Gastroesophageal sphincter (tissue), 4 donors: Measurements from ENCODE around the gene ZNF836. TPM values are rescaled to one million over a fixed set of nuclear protein-coding genes. Genes with fewer than 3 reads are reported as not detected.
A peak's percentile ranks its signal among the peaks of the same experiment; 100 is the strongest.

Experiments
- ATAC-seq: fragments of 150-250 bp; one replicate; pipeline ENCODE4 v1.9.1; 2016; ENCODE audit warnings: mild to moderate bottlenecking, moderate library complexity
- H3K27ac ChIP-seq, 4 donors: fragments of 200-600 bp; sonication (generic) in 3 of 4; 1 replicate in 3 of 4; 2 replicates in 1 of 4; pipeline ENCODE4 v1.5.1; 2016 to 2019
- H3K27me3 ChIP-seq: fragments of 200-600 bp; sonication (generic); one replicate; pipeline ENCODE4 v1.5.1; 2019
- H3K36me3 ChIP-seq, 2 donors: fragments of 200-600 bp; sonication (generic); one replicate each; pipeline ENCODE4 v1.5.1; 2019; ENCODE audit warnings: control low read depth in 1 of 2
- H3K4me1 ChIP-seq, 3 donors: fragments of 200-600 bp; sonication (generic); 1 replicate in 2 of 3; 2 replicates in 1 of 3; pipeline ENCODE4 v1.5.1; 2016 to 2019; ENCODE audit warnings: control low read depth in 2 of 3
- H3K4me3 ChIP-seq, 2 donors: fragments of 200-600 bp; sonication (generic); one replicate each; pipeline ENCODE4 v1.5.1; 2019; ENCODE audit warnings: mild to moderate bottlenecking in 1 of 2, moderate library complexity in 1 of 2
- H3K9me3 ChIP-seq, 3 donors: fragments of 200-600 bp; sonication (generic); one replicate each; pipeline ENCODE4 v1.5.1; 2017 to 2019; ENCODE audit warnings: control low read depth in 2 of 3
- EP300 ChIP-seq: sonication (generic); formaldehyde crosslinking; IDR thresholded peaks from one replicate; pipeline ENCODE4 v1.6.1; 2017; ENCODE audit warnings: antibody characterized with exemption, mild to moderate bottlenecking
- POLR2A ChIP-seq, 2 donors: fragments of 450-650 bp; IDR thresholded peaks; one replicate each; pipeline ENCODE4 v1.6.1; 2017; ENCODE audit warnings: antibody characterized with exemption in 2 of 2, mild to moderate bottlenecking in 2 of 2, moderate library complexity in 1 of 2
- POLR2AphosphoS5 ChIP-seq: sonication (generic); formaldehyde crosslinking; IDR thresholded peaks from one replicate; pipeline ENCODE4 v1.6.1; 2017; ENCODE audit warnings: antibody characterized with exemption
- WGBS, 2 donors: methylation state at CpG; one replicate each; pipeline ENCODE4 v1.1.5; 2018; ENCODE audit warnings: low coverage in 1 of 2; 5-methylcytosine and 5-hydroxymethylcytosine counted together
- total RNA-seq, 4 donors: library from RNA; depleted of rRNA; stranded (reverse); fragments of >200 nt; gene quantifications; one replicate each; pipeline ENCODE4 v1.1.0, GENCODE V29; 2016
- TF ChIP-seq, protein P1 (sequence below), 4 experiments: fragments of 200-600 bp in 2 of 4; fragments of 450-650 bp in 2 of 4; sonication (generic) in 1 of 4; IDR thresholded peaks; one replicate each; pipeline ENCODE4 v1.5.1; 2017 to 2019; ENCODE audit warnings: antibody characterized with exemption in 4 of 4, mild to moderate bottlenecking in 2 of 4, moderate library complexity in 2 of 4

The ZNF836 gene
- total RNA-seq, 4 donors from 2014 or later = 5.7 to 27.9 (median 12.6) TPM

DNA sequence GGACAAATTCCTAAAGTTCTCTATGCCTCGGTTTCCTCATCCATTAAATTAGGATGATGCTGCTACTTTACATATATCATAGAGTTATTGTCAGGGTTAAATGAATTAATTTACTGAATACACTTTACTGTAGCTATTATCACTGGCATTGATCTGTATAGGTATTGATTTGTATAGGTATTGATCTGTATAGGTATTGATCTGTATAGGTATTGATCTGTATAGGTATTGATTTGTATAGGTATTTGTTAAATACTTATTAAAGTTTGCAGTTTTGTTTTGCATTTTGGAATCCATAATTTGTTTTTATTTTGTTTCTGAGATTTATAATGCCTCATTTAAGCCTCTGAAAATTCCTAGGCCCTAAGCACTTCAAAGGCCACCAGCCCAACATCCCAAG lies 16.0 kb upstream of the ZNF836 start:
- ATAC-seq = no peak
- peaks cover 0 to 34% (median 21%) of the 10 kb centered on the region in 3 donors for H3K4me1 ChIP-seq

DNA sequence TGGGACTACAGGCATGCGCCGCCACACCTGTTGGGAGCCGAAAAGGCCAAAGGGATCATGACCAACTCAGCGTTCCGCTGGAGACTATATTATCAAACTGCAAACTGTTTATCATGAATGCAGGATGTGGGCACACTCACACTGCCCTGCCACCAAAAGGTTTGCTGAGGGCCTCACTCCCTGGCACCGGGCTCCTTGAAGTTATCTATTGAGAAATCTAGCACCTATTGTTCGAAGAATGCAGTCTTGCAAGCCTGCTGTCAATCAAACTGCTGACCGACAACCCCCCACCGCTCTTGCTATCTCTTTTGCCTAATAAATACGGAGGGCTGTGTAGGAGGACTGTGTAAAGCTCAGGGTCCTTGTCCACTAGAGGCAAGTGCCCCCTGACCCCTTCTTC lies 5.2 kb upstream of the ZNF836 start:
- peaks cover 0 to 9% (median 0%) of the 10 kb centered on the region in 3 donors for H3K4me1 ChIP-seq
- no peak overlapping the region for H3K27ac ChIP-seq
- no peak overlapping the region for H3K4me3 ChIP-seq
- H3K36me3 ChIP-seq = no peaks in the 10 kb centered on the region
- ATAC-seq = no peak
- H3K27me3 ChIP-seq = no peaks in the 10 kb centered on the region
- WGBS, 2 donors = 62 to 71% methylated on average over 4 to 8 of the region's 10 CpGs
- no peak for TF ChIP-seq POLR2AphosphoS5
- no peak for TF ChIP-seq POLR2A (IDR thresholded peaks at IDR 0.05)
- no peak for TF ChIP-seq EP300
- H3K9me3 ChIP-seq = no peaks in the 10 kb centered on the region

More for the DNA sequence above, 16.0 kb upstream of the ZNF836 start:
- no peak overlapping the region for H3K4me3 ChIP-seq
- TF ChIP-seq, protein P1, sequence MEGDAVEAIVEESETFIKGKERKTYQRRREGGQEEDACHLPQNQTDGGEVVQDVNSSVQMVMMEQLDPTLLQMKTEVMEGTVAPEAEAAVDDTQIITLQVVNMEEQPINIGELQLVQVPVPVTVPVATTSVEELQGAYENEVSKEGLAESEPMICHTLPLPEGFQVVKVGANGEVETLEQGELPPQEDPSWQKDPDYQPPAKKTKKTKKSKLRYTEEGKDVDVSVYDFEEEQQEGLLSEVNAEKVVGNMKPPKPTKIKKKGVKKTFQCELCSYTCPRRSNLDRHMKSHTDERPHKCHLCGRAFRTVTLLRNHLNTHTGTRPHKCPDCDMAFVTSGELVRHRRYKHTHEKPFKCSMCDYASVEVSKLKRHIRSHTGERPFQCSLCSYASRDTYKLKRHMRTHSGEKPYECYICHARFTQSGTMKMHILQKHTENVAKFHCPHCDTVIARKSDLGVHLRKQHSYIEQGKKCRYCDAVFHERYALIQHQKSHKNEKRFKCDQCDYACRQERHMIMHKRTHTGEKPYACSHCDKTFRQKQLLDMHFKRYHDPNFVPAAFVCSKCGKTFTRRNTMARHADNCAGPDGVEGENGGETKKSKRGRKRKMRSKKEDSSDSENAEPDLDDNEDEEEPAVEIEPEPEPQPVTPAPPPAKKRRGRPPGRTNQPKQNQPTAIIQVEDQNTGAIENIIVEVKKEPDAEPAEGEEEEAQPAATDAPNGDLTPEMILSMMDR (IDR thresholded peaks at IDR 0.05) = no peak
- TF ChIP-seq POLR2AphosphoS5 = no peak
- no peaks in the 10 kb centered on the region for H3K27me3 ChIP-seq
- peak overlapping the region in 1 of 4 donors; percentile 87 for H3K27ac ChIP-seq
- H3K9me3 ChIP-seq = no peaks in the 10 kb centered on the region
- H3K36me3 ChIP-seq = no peaks in the 10 kb centered on the region
- 100% methylated on average over 1 of the region's 1 CpG for WGBS, 2 donors

DNA sequence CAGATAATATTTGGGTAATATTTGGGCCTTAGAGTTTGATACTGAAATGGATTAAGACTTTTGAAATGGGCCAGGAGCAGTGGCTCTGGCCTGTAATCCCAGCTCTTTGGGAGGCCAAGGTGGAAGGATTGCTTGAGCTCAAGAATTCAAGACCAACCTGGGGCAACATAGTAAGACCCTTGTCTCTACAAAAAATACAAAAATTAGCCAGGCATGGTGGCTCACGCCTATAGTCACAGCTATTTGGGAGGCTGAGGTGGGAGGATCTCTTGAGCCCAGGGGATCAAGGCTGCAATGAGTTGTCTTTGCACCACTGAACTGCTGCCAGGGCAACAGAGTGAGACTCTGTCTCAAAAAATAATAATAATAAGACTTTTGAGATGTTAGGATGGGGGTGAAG lies 926 bp upstream of the ZNF836 start:
- ATAC-seq = no peak
- TF ChIP-seq POLR2A (IDR thresholded peaks at IDR 0.05) (no peak), EP300 (no peak), POLR2AphosphoS5 (no peak)
- TF ChIP-seq, protein P1 (IDR thresholded peaks at IDR 0.05) = no peak
- peak overlapping the region in 1 of 2 donors; percentile 85 for H3K4me3 ChIP-seq
- H3K27me3 ChIP-seq = no peaks in the 10 kb centered on the region
- H3K27ac ChIP-seq = peak overlapping the region in 3 of 4 donors; percentile 84 to 90 (median 86)
- H3K4me1 ChIP-seq = peaks cover 0 to 27% (median 5%) of the 10 kb centered on the region in 3 donors
- WGBS, 2 donors = 90 to 100% methylated on average over 1 of the region's 1 CpG
- H3K9me3 ChIP-seq = no peaks in the 10 kb centered on the region
- peaks cover 0 to 22% of the 10 kb centered on the region in 2 donors for H3K36me3 ChIP-seq

DNA sequence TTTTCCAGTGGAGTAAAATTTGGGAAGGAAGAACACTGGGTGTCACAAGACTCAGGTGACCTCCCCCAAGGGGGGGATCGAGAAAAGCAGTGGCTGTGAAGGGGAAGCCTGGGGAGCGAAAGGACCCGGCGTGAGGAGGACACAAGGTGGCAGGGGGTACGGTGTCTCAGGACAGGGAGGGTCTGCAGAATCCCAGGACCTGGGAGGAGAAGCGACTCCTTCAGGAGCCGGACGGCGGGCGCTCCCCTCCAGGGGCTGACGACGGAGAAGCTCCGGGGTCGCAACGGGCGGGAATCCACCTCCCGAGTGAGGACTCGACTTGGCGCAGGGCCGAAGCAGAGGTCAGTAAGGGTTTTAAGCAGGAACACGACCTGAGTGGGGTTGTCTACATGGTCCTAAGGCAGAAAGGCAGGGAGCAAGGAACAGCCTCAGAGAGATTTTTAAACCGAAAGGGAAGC lies 529 bp downstream of the ZNF836 start:
- no peak for TF ChIP-seq EP300
- TF ChIP-seq, protein P1 (IDR thresholded peaks at IDR 0.05) = no peak
- TF ChIP-seq POLR2A (IDR thresholded peaks at IDR 0.05) = no peak
- no peak for TF ChIP-seq POLR2AphosphoS5
- H3K9me3 ChIP-seq = no peaks in the 10 kb centered on the region
- H3K27me3 ChIP-seq = no peaks in the 10 kb centered on the region
- peaks cover 0 to 37% of the 10 kb centered on the region in 2 donors for H3K36me3 ChIP-seq
- peak; percentile 20 for ATAC-seq
- WGBS, 2 donors = 0% methylated on average over 2 to 7 of the region's 22 CpGs
- H3K27ac ChIP-seq = peak overlapping the region; percentile 74 to 90 (median 85)
- peak overlapping the region; percentile 85 to 90 for H3K4me3 ChIP-seq
- peaks cover 0 to 27% (median 5%) of the 10 kb centered on the region in 3 donors for H3K4me1 ChIP-seq

DNA sequence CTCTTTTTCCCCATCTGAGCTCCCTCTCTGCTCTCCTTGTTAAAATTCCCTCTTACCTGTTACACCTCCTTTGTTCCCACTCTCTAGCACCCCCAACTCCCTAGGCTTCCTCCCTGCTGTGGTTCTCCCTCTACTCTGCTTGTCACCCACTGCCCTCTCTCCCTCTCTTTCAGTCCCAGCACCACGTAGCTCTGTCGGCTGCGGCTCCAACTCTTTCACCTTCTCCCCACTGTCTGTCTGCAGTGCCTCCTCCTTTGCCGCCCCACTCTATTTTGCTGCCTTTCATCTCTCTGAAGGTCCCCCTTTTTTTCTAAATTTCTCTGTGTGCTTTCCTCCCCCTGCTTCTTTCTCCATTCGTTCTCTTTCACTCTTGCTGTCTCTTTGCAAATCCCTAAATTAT lies 1.1 kb downstream of the ZNF836 start:
- Histone ChIP-seq H3K4me1 (peaks cover 0 to 27% (median 5%) of the 10 kb centered on the region in 3 donors), H3K4me3 (peak overlapping the region; percentile 85 to 90), H3K36me3 (peaks cover 0 to 43% of the 10 kb centered on the region in 2 donors), H3K27me3 (no peaks in the 10 kb centered on the region), H3K27ac (peak overlapping the region in 3 of 4 donors; percentile 84 to 90 (median 86)), H3K9me3 (no peaks in the 10 kb centered on the region)
- TF ChIP-seq, protein P1 (IDR thresholded peaks at IDR 0.05) = no peak
- no peak for TF ChIP-seq POLR2A (IDR thresholded peaks at IDR 0.05)
- no peak for TF ChIP-seq EP300
- no peak for TF ChIP-seq POLR2AphosphoS5
- ATAC-seq = no peak
- 3 to 5% methylated on average over 5 of the region's 5 CpGs for whole genome bisulfite sequencing, 2 donors
